Lower leg skin (tissue), 4 donors: ENCODE data around the gene BHLHE40. TPM values are rescaled to one million over a fixed set of nuclear protein-coding genes. Genes with fewer than 3 reads are reported as not detected.

Experiments
- DNase-seq, 2 donors: peaks; one replicate each; pipeline ENCODE4 v3.0.0-alpha.2; 2019; ENCODE audit warnings: low spot score in 2 of 2
- H3K4me3 ChIP-seq: fragments of 200-600 bp; sonication (generic); 2 replicates; pipeline ENCODE4 v1.5.1; 2017; ENCODE audit warnings: mild to moderate bottlenecking, low read depth; ENCODE audit not compliant: poor library complexity, severe bottlenecking
- POLR2A ChIP-seq, 2 donors: fragments of 450-650 bp; IDR thresholded peaks; one replicate each; pipeline ENCODE4 v1.6.1; 2016 to 2017; ENCODE audit warnings: antibody characterized with exemption in 2 of 2, mild to moderate bottlenecking in 1 of 2, moderate library complexity in 1 of 2
- WGBS, 2 donors: methylation state at CpG; one replicate each; pipeline ENCODE4 v1.1.5; 2018; 5-methylcytosine and 5-hydroxymethylcytosine counted together
- intact Hi-C: fragments of 100-400 bp; cut with DNase I; formaldehyde crosslinking; loops from one replicate; pipeline ENCODE4 v1.15.0; 2023; ENCODE audit warnings: low total_unique reads
- total RNA-seq, 4 donors: library from RNA; depleted of rRNA; stranded (reverse); fragments of >200 nt; gene quantifications; one replicate each; pipeline ENCODE4 v1.1.0, GENCODE V29; 2016
- TF ChIP-seq, protein P1 (sequence below), 3 donors: fragments of 450-650 bp; IDR thresholded peaks; one replicate each; pipeline ENCODE4 v1.5.1; 2016; ENCODE audit warnings: antibody characterized with exemption in 3 of 3, mild to moderate bottlenecking in 3 of 3, moderate library complexity in 2 of 3

BHLHE40 gene
- total RNA-seq, 4 donors from 2014 or later: 69.9 to 178 (median 143) TPM

DNA sequence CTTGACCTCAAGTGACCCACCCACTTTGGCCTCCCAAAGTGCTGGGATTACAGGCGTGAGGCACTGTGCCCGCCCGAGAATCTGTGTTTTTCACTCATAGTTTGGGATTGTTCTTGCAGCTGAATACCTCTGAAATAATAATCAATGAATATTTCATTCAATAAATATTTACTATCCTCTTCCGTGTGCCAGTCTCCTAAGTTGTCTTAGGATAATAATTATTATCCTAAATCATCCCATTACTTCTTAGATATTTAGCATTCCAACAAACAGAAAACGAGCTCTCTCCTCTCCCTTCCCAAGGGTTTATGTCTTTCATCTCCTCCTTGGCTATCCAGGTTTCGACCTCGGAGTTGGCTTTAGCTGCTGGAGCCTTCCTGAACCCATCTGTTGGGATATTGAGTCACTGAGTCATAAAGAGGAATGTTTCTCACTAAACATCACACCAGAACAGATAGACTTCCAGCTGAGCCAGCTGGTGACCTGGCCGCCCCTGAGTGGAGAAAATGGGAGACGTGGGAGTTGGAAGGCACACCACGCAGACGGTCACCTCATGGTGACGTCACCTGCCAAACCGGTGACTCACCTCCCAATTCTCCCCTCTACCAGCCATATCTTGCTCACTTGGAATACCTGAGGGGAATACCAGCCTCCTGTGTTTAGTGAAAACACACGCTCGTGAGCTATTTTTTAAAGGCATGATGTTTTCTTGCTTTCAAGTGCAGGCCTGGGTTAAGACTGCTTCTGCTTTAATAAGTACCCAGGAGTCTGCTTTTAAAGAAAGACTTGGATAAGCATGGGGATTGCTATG, 43.9 kb downstream of the BHLHE40 start:
- intact Hi-C loops: loop anchor here (5.0 to 10.0 kb wide), 2 partner anchors 41 to 308 kb away; no protein-coding TSS in a partner anchor
- no peak overlapping the region for H3K4me3 ChIP-seq
- WGBS, 2 donors: 48 to 57% methylated on average over 15 of the region's 15 CpGs
- no peak for DNase-seq
- no peak for TF ChIP-seq POLR2A (IDR thresholded peaks at IDR 0.05)
- TF ChIP-seq, protein P1, sequence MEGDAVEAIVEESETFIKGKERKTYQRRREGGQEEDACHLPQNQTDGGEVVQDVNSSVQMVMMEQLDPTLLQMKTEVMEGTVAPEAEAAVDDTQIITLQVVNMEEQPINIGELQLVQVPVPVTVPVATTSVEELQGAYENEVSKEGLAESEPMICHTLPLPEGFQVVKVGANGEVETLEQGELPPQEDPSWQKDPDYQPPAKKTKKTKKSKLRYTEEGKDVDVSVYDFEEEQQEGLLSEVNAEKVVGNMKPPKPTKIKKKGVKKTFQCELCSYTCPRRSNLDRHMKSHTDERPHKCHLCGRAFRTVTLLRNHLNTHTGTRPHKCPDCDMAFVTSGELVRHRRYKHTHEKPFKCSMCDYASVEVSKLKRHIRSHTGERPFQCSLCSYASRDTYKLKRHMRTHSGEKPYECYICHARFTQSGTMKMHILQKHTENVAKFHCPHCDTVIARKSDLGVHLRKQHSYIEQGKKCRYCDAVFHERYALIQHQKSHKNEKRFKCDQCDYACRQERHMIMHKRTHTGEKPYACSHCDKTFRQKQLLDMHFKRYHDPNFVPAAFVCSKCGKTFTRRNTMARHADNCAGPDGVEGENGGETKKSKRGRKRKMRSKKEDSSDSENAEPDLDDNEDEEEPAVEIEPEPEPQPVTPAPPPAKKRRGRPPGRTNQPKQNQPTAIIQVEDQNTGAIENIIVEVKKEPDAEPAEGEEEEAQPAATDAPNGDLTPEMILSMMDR (IDR thresholded peaks at IDR 0.05): no peak

GRCh38 chr3:5023777-5024346, 44.6 kb downstream of the BHLHE40 start:
- intact Hi-C loops: loop anchor here (5.0 to 10.0 kb wide), 2 partner anchors 42 to 309 kb away; no protein-coding TSS in a partner anchor
- DNase-seq: no peak
- TF ChIP-seq, protein P1 (IDR thresholded peaks at IDR 0.05): no peak
- no peak for TF ChIP-seq POLR2A (IDR thresholded peaks at IDR 0.05)

DNA sequence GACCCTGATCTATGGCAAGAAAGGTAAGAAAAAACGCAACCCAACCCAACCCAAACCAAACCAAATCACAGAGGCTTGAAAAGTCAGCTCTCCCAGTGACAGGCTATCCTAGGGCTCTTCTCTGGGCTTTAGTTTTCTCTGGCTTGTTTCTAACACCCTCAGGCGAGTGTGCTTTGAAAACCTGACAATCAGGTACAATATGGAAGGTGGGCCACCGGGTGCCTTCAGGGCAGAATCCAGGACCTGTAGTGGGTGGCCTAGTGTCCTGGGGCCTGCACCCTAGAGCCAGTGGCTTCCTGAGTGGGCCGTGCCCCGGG, 46.8 kb downstream of the BHLHE40 start:
- intact Hi-C loops: loop anchor here (10.0 kb wide), 1 partner anchor 311 kb away; no protein-coding TSS in a partner anchor
- DNase-seq: no peak
- no peak for TF ChIP-seq POLR2A (IDR thresholded peaks at IDR 0.05)
- TF ChIP-seq, protein P1 (IDR thresholded peaks at IDR 0.05): no peak
- H3K4me3 ChIP-seq: no peak overlapping the region
- WGBS, 2 donors: 36 to 38% methylated on average over 5 of the region's 5 CpGs

More at GRCh38 chr3:5023777-5024346, 44.6 kb downstream of the BHLHE40 start:
- no peak overlapping the region for H3K4me3 ChIP-seq
- WGBS, 2 donors: 81 to 88% methylated on average over 9 of the region's 9 CpGs

DNA sequence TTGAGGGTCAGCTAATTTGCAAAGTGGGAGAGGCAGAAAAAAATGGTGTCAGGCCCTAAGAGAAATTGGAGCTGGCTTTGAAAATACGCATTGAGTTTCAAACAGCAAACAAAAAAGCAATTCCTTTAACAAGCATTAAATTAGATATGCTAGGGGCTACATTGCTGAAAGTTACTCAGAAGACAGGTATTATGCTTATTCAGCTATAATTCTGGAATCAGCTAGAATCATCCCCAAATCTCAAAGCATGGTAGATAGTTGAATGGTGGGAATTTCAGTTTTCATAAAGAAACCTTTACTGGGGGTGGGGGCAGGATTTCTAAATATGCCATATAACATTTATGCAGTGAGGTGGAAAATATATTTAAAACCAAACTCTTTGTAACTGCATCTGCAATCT, 50.5 kb downstream of the BHLHE40 start:
- intact Hi-C loops: loop anchor here (10.0 kb wide), 1 partner anchor 315 kb away; no protein-coding TSS in a partner anchor

DNA sequence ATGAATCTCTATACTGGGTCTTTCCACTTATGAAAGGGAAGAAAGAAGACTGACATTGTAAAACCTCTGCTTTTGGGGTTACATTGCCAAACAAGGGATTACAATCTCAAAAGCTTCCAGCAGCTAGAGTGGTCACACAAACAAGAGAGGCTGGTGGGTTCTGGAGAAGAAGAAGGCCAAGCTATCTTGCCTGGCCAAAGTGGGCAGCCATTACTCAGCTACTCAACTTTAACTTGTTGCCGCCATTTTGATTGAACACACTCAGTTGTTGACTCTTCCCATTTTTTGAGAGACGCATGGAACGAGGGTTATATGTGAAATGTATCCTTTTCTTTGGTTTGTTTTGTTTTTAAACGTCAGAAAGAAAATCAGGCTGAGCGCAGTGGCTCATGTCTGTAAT, 50.9 kb downstream of the BHLHE40 start:
- TF ChIP-seq POLR2A (IDR thresholded peaks at IDR 0.05): no peak
- TF ChIP-seq, protein P1 (IDR thresholded peaks at IDR 0.05): no peak
- intact Hi-C loops: no loop called here
- WGBS, 2 donors: 95 to 98% methylated on average over 5 of the region's 5 CpGs
- DNase-seq: no peak
- H3K4me3 ChIP-seq: no peak overlapping the region

More for the DNA sequence above, 50.5 kb downstream of the BHLHE40 start:
- DNase-seq: no peak
- no peak overlapping the region for H3K4me3 ChIP-seq
- TF ChIP-seq, protein P1 (IDR thresholded peaks at IDR 0.05): no peak
- no peak for TF ChIP-seq POLR2A (IDR thresholded peaks at IDR 0.05)
- 94 to 97% methylated on average over 1 of the region's 1 CpG for WGBS, 2 donors
